ENCODE data around the gene SEMA6B.

Gene SEMA6B

GRCh38 chr19:4589579-4590410 is 30.3 kb upstream of the SEMA6B start:
- DNase-seq (ENCODE audit: low read depth, low spot score) = no peak

- DNase-seq (ENCODE audit: low read depth, low spot score) = no peak
These were observed 28.8 kb upstream of the SEMA6B start for GRCh38 chr19:4588291-4588761.

GRCh38 chr19:4587527-4587926 is 28.0 kb upstream of the SEMA6B start:
- DNase-seq (ENCODE audit: low read depth, low spot score) = no peak

GRCh38 chr19:4586691-4587090 is 27.2 kb upstream of the SEMA6B start:
- DNase-seq (ENCODE audit: low read depth, low spot score) = no peak

GRCh38 chr19:4586245-4586644 is 26.8 kb upstream of the SEMA6B start:
- DNase-seq (ENCODE audit: low read depth, low spot score) = no peak

GRCh38 chr19:4585556-4585955 is 26.1 kb upstream of the SEMA6B start:
- DNase-seq (ENCODE audit: low read depth, low spot score) = no peak

- DNase-seq (ENCODE audit: low read depth, low spot score) = no peak
These were observed 25.4 kb upstream of the SEMA6B start for GRCh38 chr19:4584670-4585460.

- DNase-seq (ENCODE audit: low read depth, low spot score) = no peak
These were observed 24.6 kb upstream of the SEMA6B start for GRCh38 chr19:4583961-4584669.

GRCh38 chr19:4582980-4583842 is 23.7 kb upstream of the SEMA6B start:
- no peak for DNase-seq (ENCODE audit: low read depth, low spot score)

GRCh38 chr19:4581666-4582553 is 22.4 kb upstream of the SEMA6B start:
- no peak for DNase-seq (ENCODE audit: low read depth, low spot score)

- no peak for DNase-seq (ENCODE audit: low read depth, low spot score)
These were observed 21.6 kb upstream of the SEMA6B start for GRCh38 chr19:4580961-4581665.

- DNase-seq (ENCODE audit: low read depth, low spot score) = no peak
These were observed 20.8 kb upstream of the SEMA6B start for GRCh38 chr19:4580021-4580901.

GRCh38 chr19:4579389-4579788 is 19.9 kb upstream of the SEMA6B start:
- no peak for DNase-seq (ENCODE audit: low read depth, low spot score)

GRCh38 chr19:4578552-4579248 is 19.2 kb upstream of the SEMA6B start:
- no peak for DNase-seq (ENCODE audit: low read depth, low spot score)

GRCh38 chr19:4577020-4577782 is 17.7 kb upstream of the SEMA6B start:
- no peak for DNase-seq (ENCODE audit: low read depth, low spot score)

- peak; percentile 39 for DNase-seq (ENCODE audit: low read depth, low spot score)
These were observed 16.8 kb upstream of the SEMA6B start for GRCh38 chr19:4576016-4576933.

Measured in activated CD4-positive, CD25-positive, alpha-beta regulatory T cell treated with anti-CD3 and anti-CD28 coated beads, Interleukin-2, amount 50 U/mL, for 16 hours (primary cell).